GM13977 (cell line): ENCODE data around the gene HSDL2.

Experiments used
- DNase-seq: peaks from one replicate; pipeline ENCODE4 v3.0.0; 2012; ENCODE audit warnings: low spot score
- CTCF ChIP-seq: IDR thresholded peaks from 2 replicates; pipeline ENCODE4 v1.5.1; 2012; ENCODE audit warnings: mild to moderate bottlenecking, control low read depth; ENCODE audit not compliant: insufficient read depth; ENCODE audit errors: extremely low read depth, missing control alignments
- in situ Hi-C: fragments of 300-500 bp; cut with MboI; formaldehyde crosslinking; loops from one replicate; pipeline ENCODE4 v1.12.0; 2022; ENCODE audit warnings: low sequenced_read_pairs, low pct_unique_long_range_greater_than_20kb, mixed read lengths, inconsistent platforms; ENCODE audit not compliant: unreplicated experiment

The HSDL2 gene

GRCh38 chr9:112351184-112351583, 28.7 kb upstream of the HSDL2 start:
- DNase-seq = no peak
- in situ Hi-C loops = loop anchor here (10.0 to 25.0 kb wide), 2 partner anchors 256 to 589 kb away; no protein-coding TSS in a partner anchor
- TF ChIP-seq CTCF = no peak

GRCh38 chr9:112352209-112352608, 27.7 kb upstream of the HSDL2 start:
- in situ Hi-C loops = loop anchor here (10.0 to 25.0 kb wide), 2 partner anchors 257 to 590 kb away; no protein-coding TSS in a partner anchor
- no peak for TF ChIP-seq CTCF
- DNase-seq = no peak

- no peak for DNase-seq
- in situ Hi-C loops = loop anchor here (10.0 to 25.0 kb wide), 2 partner anchors 259 to 592 kb away; no protein-coding TSS in a partner anchor
- no peak for TF ChIP-seq CTCF
Measured at GRCh38 chr9:112354081-112354743, 25.7 kb upstream of the HSDL2 start.

GRCh38 chr9:112355427-112355897, 24.4 kb upstream of the HSDL2 start:
- TF ChIP-seq CTCF = no peak
- peak; percentile 41 for DNase-seq
- in situ Hi-C loops = loop anchor here (10.0 to 25.0 kb wide), 2 partner anchors 261 to 593 kb away; no protein-coding TSS in a partner anchor

GRCh38 chr9:112360047-112360804, 19.7 kb upstream of the HSDL2 start:
- in situ Hi-C loops = loop anchor here (25.0 kb wide), 1 partner anchor 598 kb away; no protein-coding TSS in a partner anchor
- DNase-seq = no peak
- no peak for TF ChIP-seq CTCF

GRCh38 chr9:112361601-112362000, 18.3 kb upstream of the HSDL2 start:
- in situ Hi-C loops = loop anchor here (25.0 kb wide), 1 partner anchor 599 kb away; no protein-coding TSS in a partner anchor
- no peak for DNase-seq
- peak; percentile 47 for TF ChIP-seq CTCF
